ENCODE data around the gene PRICKLE1.

PRICKLE1 gene

DNA sequence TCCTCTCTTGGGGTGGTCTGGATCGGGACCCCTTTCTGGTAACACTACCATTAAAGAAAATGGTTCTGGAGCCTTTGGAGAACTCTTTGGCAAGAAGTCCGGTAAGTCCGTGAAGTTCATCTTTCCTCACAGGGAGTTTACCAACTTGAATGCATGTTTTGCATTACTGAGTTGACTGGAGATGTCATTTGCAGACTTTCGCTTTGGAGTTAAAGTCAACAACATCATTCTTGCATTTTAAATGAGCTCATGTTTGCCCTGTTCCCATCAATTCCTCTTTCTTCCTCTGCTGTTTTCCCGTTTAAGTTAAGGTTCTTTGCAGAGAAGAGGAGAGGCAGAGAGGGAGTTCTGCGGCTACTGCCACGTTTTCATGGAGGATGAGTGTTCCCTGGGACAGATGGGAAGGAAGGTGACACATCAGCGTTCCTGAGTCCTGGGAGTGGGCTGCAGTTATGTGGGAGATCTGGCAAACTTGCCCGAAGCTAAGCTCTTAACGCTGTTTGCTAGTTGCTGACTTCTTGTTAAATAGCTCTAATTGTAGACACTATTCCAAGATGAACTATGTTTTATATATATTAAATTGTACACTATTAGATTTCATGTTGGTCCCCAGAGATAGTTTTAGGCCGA, 18.8 kb upstream of the PRICKLE1 start:
- DNase-seq (ENCODE audit: low spot score in 2 of 2), result no peak
- H3K4me1 ChIP-seq, result no peaks in the 10 kb centered on the region
- H3K9me3 ChIP-seq, result no peaks in the 10 kb centered on the region
- no peaks in the 10 kb centered on the region for H3K36me3 ChIP-seq (replicated peaks)
- in situ Hi-C loops (cut with MboI; ENCODE audit: low sequenced_read_pairs), result no loop called here
- H3K27me3 ChIP-seq (ENCODE audit: low read depth), result no peaks in the 10 kb centered on the region
- H3K4me3 ChIP-seq, result no peak overlapping the region

DNA sequence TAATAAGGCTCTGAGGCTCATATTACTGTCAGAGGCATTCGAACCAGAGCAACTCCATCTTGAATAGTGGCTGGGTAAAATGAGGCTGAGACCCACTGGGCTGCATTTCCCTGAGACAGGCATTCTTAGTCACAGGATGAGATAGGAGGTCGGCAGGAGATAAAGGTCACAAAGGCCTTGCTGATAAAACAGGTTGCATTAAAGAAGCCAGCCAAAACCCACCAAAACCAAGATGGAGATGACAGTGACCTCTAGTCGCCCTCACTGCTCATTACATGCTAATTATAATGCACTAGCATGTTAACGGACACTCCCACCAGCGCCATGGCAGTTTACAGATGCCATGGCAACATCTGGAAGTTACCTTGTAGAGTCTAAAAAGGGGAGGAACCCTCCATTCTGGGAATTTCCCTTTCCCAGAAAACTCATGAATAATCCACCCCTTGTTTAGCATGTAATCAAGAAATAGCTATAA, 18.1 kb upstream of the PRICKLE1 start:
- DNase-seq (ENCODE audit: low spot score in 2 of 2), result no peak
- no peaks in the 10 kb centered on the region for H3K36me3 ChIP-seq (replicated peaks)
- in situ Hi-C loops (cut with MboI; ENCODE audit: low sequenced_read_pairs), result no loop called here
- no peaks in the 10 kb centered on the region for H3K9me3 ChIP-seq
- no peaks in the 10 kb centered on the region for H3K27me3 ChIP-seq (ENCODE audit: low read depth)
- H3K4me1 ChIP-seq, result peaks cover 6% of the 10 kb centered on the region
- no peak overlapping the region for H3K4me3 ChIP-seq

DNA sequence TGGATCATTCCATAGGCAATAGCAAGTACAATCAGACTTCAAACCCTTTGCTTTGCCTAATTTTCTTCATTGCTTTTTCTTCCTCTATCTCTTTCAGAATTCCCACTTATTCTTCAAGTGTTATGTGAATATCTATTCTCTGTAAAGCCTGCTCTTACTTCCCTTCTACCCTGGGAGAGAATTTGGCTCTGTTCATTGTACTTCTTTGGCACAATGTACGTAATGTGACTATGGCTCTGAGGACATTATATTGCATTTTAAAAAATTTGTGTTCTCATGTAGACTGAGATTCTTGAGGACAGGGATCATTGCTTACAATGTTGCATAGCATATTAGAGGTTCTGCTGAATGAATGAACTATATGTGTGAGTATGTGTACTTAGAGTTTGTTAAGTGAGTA, 16.9 kb upstream of the PRICKLE1 start:
- in situ Hi-C loops (cut with MboI; ENCODE audit: low sequenced_read_pairs), result no loop called here
- H3K9me3 ChIP-seq, result no peaks in the 10 kb centered on the region
- peaks cover 13% of the 10 kb centered on the region for H3K4me1 ChIP-seq
- H3K36me3 ChIP-seq (replicated peaks), result no peaks in the 10 kb centered on the region
- no peak overlapping the region for H3K4me3 ChIP-seq
- no peak for DNase-seq (ENCODE audit: low spot score in 2 of 2)
- no peaks in the 10 kb centered on the region for H3K27me3 ChIP-seq (ENCODE audit: low read depth)

DNA sequence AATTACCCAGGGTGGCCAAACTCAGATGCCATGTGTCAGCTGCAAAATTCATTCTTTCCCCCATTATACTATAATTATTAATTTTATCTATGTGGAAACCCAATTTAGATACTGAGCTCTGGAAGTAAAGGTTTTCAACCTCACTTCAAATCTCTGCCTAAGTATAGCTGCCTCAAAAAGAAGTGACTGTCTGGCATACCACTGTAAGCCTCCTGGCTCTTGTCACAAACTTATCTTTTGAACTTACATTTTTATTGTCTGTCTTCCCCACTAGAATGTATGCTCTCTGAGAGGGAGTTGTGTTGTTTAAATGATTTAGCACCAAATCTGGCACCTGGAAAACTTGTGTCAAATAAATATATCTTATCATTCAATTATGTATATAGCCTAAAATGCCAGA, 16.1 kb upstream of the PRICKLE1 start:
- in situ Hi-C loops (cut with MboI; ENCODE audit: low sequenced_read_pairs), result no loop called here

DNA sequence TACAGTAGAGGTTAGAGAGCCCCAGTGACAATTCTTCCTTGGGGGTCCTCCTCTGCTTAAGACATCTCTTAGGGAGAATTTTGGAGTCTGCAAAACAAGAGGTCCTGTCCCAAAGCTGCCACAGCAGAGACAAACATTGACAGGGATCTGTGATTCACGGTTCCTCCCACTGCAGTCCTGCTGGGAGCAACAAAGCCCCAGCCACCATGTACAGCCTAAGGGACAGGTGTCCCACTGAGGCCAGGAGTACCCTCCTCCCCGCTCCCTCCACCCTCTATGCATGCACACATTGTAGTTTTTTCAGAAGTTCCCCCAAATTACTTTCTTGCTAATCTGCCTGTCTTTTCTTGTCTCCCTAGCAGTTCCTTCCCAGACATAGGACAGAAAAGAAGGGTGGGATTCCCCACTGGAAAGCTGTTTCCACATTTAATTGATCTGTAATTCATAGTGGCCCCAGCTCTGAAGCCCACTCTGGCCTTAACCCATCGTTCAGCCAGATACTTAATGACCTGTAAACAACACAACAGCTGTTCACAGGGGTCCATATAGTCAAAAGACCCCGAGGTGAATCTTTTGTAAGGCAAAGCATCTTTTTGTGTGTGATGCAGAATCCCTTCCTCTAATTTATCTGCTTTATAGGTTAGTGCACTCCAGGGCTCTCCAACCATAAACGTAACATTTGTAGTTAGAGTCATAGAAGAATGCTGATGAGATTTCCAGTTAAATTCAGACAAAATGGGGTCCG, 13.9 kb upstream of the PRICKLE1 start:
- no peaks in the 10 kb centered on the region for H3K9me3 ChIP-seq
- H3K4me3 ChIP-seq, result no peak overlapping the region
- DNase-seq (ENCODE audit: low spot score in 2 of 2), result no peak
- in situ Hi-C loops (cut with MboI; ENCODE audit: low sequenced_read_pairs), result no loop called here
- H3K36me3 ChIP-seq (replicated peaks), result no peaks in the 10 kb centered on the region
- H3K4me1 ChIP-seq, result peaks cover 20% of the 10 kb centered on the region
- no peaks in the 10 kb centered on the region for H3K27me3 ChIP-seq (ENCODE audit: low read depth)

More for the DNA sequence above, 16.1 kb upstream of the PRICKLE1 start:
- H3K9me3 ChIP-seq, result no peaks in the 10 kb centered on the region
- peaks cover 13% of the 10 kb centered on the region for H3K4me1 ChIP-seq
- no peaks in the 10 kb centered on the region for H3K27me3 ChIP-seq (ENCODE audit: low read depth)
- DNase-seq (ENCODE audit: low spot score in 2 of 2), result no peak
- H3K4me3 ChIP-seq, result no peak overlapping the region
- H3K36me3 ChIP-seq (replicated peaks), result no peaks in the 10 kb centered on the region

DNA sequence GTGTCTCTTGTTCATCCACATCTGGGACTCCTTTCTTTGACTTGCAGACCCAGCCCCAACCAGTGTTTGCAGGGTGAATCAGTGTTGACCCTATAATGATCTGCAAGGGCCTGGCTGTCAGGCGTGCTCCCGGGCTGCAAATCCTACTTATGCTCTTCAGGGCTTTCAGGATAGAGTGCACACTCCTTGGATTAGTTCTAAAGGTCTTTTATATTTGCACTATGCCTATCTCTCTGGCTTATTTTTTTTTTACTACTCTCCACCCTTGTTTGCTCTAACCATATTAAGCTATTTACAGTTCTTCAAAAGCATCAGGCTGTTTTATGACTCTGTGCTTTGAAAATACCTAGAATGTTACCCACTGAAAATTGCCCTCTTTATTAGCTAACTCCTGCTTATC, 4.3 kb upstream of the PRICKLE1 start:
- DNase-seq (ENCODE audit: low spot score in 2 of 2), result no peak
- no peaks in the 10 kb centered on the region for H3K36me3 ChIP-seq (replicated peaks)
- no peaks in the 10 kb centered on the region for H3K9me3 ChIP-seq
- H3K27me3 ChIP-seq (ENCODE audit: low read depth), result no peaks in the 10 kb centered on the region
- H3K4me3 ChIP-seq, result no peak overlapping the region
- in situ Hi-C loops (cut with MboI; ENCODE audit: low sequenced_read_pairs), result loop anchor here (25.0 kb wide), 1 partner anchor 693 kb away; no protein-coding TSS in a partner anchor
- peaks cover 25% of the 10 kb centered on the region for H3K4me1 ChIP-seq

DNA sequence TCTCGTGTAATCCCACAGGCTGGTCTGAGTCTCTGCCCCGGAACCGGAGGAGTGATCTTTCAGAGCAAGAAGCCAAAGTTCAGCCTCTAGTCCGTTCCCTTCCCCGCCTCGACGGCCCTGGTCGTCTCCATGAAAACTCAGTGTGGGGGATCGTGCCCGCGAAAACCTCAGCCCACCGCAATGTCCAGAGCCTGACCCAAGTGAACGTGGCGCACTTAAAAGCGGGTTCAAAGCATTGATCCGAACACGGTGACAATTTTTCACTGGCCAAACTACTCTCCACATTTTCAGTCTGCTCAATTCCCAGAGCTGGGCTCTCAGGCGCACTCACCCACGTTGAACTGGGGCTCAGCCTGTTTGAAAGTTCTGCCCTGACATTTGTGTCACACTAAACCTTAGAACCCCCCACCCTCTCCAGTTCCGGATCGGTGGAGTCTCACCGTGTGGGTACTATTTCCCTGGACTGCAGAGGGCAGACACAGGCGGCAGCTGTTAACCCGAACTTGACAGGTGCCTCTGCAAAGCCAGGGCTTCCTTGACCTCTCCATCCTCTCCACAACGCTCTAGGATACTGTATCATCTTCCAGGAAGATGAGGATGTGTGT, 886 bp upstream of the PRICKLE1 start:
- peak in 1 of 2 experiments; percentile 42 for DNase-seq (ENCODE audit: low spot score in 2 of 2)
- no peaks in the 10 kb centered on the region for H3K36me3 ChIP-seq (replicated peaks)
- peaks cover 41% of the 10 kb centered on the region for H3K4me1 ChIP-seq
- peak overlapping the region; percentile 74 for H3K4me3 ChIP-seq
- H3K27me3 ChIP-seq (ENCODE audit: low read depth), result no peaks in the 10 kb centered on the region
- in situ Hi-C loops (cut with MboI; ENCODE audit: low sequenced_read_pairs), result loop anchor here (25.0 kb wide), 1 partner anchor 697 kb away; no protein-coding TSS in a partner anchor
- H3K9me3 ChIP-seq, result no peaks in the 10 kb centered on the region

DNA sequence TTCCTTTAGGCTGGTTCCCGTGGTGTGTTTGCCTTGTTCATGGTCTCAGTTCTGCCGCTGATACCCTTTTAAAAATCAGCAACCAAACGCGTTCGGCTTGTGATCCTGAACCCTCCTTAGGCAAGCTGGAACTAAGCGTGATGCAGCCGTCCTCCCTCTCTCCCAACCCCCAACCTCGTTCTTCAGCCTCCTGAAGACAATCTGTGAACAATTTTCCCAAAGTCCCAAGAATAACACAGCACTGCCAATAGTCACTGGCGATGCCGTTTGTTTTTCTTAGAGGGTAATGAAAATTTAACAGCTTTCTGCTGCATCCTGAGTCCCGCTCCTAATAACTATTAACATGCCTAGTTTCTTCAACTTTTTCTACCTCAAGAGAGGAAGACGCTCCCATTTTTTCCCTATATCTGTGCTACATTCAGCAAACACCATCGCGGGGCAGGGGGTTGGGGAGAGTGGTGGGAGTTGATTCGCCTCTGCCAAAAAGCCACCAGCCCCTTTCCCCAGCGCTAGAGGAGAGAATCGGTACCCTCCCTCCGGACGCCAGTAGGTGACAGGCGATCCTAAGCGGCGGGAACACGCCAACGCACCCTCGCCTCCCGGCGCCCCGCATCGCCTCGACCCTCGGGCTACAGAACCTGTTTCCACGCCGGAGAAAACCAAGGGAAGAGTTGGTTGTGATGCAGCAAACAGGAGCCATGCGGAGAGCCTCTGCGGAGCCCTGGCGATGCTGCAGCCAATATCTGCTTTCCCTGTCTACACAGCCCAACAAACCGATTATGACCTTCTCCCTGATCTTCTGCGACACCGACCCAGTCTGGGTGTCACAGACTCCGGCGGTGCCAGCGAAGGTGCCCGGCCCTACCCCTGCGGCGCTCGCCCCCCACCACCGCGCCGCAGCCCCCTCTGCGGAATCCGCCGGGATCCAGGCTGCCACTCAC, 752 bp downstream of the PRICKLE1 start:
- DNase-seq (ENCODE audit: low spot score in 2 of 2), result peak; percentile 65 to 82

DNA sequence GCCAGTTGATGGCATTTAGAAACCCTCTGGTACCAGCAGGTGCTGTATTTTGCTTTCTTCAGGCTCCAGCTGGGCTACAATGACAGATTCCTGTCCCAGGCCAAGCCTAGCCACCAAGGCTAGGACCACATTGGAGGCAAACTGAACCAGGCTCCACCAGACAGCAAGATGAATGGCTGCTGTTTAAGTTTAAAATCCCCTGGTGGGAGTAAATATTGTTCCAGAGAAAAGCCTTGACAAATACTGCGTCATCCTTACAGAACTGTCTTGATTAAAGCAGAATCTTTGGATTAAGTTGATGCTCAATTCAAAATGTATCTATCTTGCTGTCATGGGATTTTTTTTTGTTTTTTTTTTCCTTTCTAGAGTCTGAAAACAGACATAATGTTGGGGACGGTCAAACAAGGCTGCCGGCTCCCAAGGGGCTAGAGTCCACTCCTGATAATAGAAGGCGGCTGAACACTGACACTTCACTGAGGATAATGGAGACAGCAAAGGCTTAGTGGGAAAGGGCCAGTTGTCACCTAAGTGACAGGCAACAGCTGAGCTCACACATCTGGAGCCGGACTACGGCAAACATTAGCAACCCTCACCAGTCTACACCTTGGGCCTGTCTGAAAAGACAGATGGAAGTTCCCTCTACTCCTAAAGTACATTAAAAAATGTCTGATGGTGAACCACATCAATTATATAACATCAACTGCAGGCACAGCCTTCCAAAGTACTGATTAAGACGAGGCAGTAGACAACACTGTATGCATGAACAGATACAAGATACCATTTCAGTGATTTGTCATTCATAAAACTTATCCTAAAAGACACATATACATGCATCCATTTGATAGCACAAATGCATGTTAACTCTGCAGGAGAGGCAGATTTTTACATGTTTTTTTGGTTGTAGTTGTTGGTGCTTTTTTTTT, 1.7 kb downstream of the PRICKLE1 start:
- Histone ChIP-seq H3K4me3 (peak overlapping the region; percentile 74), H3K4me1 (peaks cover 35% of the 10 kb centered on the region), H3K9me3 (no peaks in the 10 kb centered on the region), H3K27me3 (ENCODE audit: low read depth) (no peaks in the 10 kb centered on the region), H3K36me3 (replicated peaks) (no peaks in the 10 kb centered on the region)
- in situ Hi-C loops (cut with MboI; ENCODE audit: low sequenced_read_pairs), result loop anchor here (25.0 kb wide), 1 partner anchor 699 kb away; no protein-coding TSS in a partner anchor
- DNase-seq (ENCODE audit: low spot score in 2 of 2), result peak in 1 of 2 experiments; percentile 52

More for the DNA sequence above, 752 bp downstream of the PRICKLE1 start:
- Histone ChIP-seq H3K27me3 (ENCODE audit: low read depth) (no peaks in the 10 kb centered on the region), H3K9me3 (no peaks in the 10 kb centered on the region), H3K4me1 (peaks cover 37% of the 10 kb centered on the region), H3K4me3 (peak overlapping the region; percentile 74), H3K36me3 (replicated peaks) (no peaks in the 10 kb centered on the region)
- in situ Hi-C loops (cut with MboI; ENCODE audit: low sequenced_read_pairs), result loop anchor here (25.0 kb wide), 1 partner anchor 699 kb away; no protein-coding TSS in a partner anchor

DNA sequence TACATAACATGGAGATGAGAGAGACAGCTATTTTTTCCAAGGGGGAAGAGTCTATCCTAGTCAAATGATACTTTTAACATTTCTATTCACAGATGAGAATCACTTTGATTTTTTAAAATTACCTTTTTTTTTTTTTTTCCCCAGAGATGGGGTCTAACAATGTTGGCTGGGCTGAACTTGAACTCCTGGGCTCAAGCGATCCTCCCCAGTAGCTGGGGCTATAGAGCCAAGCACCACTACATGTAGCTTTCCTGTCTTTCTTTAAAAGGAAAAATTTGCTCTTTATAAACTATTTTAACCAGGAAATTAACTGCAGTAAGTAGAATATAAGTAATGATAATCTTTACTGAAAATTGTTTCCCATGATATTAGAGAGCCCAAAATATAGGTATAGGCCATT, 3.3 kb downstream of the PRICKLE1 start:
- H3K27me3 ChIP-seq (ENCODE audit: low read depth), result no peaks in the 10 kb centered on the region
- in situ Hi-C loops (cut with MboI; ENCODE audit: low sequenced_read_pairs), result loop anchor here (25.0 kb wide), 1 partner anchor 701 kb away; no protein-coding TSS in a partner anchor
- DNase-seq (ENCODE audit: low spot score in 2 of 2), result no peak
- no peaks in the 10 kb centered on the region for H3K9me3 ChIP-seq
- H3K4me3 ChIP-seq, result no peak overlapping the region
- peaks cover 35% of the 10 kb centered on the region for H3K4me1 ChIP-seq
- no peaks in the 10 kb centered on the region for H3K36me3 ChIP-seq (replicated peaks)

DNA sequence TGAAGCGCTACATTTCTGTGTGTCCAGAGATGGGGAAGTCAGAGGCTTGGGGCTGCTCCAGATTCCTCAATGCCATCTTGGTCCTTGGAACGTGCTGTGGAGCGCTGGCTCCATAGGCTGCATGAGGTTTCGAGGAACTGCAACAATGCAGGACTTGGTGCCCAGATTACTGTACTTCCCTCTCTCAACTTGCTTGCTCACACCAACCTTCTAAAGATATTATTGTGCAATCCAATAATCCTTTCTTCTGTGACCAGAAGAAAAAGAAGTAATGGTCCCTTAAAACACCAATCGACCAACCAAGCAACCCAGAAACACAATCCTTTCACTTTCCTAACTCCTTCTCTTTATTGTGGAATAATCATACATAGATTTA, 3.7 kb downstream of the PRICKLE1 start:
- H3K36me3 ChIP-seq (replicated peaks), result no peaks in the 10 kb centered on the region
- no peaks in the 10 kb centered on the region for H3K9me3 ChIP-seq
- no peaks in the 10 kb centered on the region for H3K27me3 ChIP-seq (ENCODE audit: low read depth)
- DNase-seq (ENCODE audit: low spot score in 2 of 2), result no peak
- in situ Hi-C loops (cut with MboI; ENCODE audit: low sequenced_read_pairs), result loop anchor here (25.0 kb wide), 1 partner anchor 701 kb away; no protein-coding TSS in a partner anchor
- H3K4me1 ChIP-seq, result peaks cover 33% of the 10 kb centered on the region
- H3K4me3 ChIP-seq, result no peak overlapping the region

DNA sequence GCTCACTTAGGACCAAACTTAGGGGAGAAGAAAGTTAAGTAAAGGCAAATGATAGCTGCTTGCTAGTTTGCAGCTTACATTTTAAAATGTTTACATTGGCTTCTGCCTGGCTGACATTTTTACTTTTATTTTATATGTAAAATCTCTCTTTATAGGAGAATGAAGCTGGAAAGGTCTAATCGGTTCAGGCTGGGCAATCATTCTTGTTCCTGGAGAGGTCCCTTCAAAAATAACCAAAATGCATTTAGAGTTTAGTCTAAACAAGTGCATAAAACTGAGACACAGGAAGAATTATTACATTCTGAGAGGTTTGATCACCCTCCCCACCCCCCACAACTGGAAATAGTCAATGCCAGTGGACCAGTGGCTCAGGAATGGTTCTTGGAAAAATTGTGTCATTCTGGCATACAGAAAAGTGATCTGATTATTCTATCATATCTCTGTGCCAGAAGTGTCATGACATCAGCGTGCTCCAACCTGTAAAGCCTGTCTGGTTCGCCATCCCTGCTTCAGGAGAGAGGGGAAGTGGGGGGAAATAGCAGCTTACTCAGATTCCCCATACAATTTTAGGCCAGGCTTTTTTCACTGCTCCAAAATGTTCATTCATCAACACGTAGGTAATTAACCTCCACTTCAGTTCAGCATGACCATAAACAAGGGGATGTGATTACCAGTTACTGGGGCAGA, 4.2 kb downstream of the PRICKLE1 start:
- H3K36me3 ChIP-seq (replicated peaks), result no peaks in the 10 kb centered on the region
- no peak for DNase-seq (ENCODE audit: low spot score in 2 of 2)
- peaks cover 28% of the 10 kb centered on the region for H3K4me1 ChIP-seq
- in situ Hi-C loops (cut with MboI; ENCODE audit: low sequenced_read_pairs), result loop anchor here (25.0 kb wide), 1 partner anchor 702 kb away; no protein-coding TSS in a partner anchor
- H3K27me3 ChIP-seq (ENCODE audit: low read depth), result no peaks in the 10 kb centered on the region
- no peak overlapping the region for H3K4me3 ChIP-seq
- no peaks in the 10 kb centered on the region for H3K9me3 ChIP-seq

Data from HAP-1 (cell line).